H9 (cell line): ENCODE measurements around the gene RUNX1. TPM values are rescaled to one million over a fixed set of nuclear protein-coding genes. Genes with fewer than 3 reads are reported as not detected.

Source experiments
- DNase-seq: peaks from one replicate; pipeline ENCODE4 v3.0.0-alpha.2; 2017
- H2AFZ ChIP-seq: one replicate; pipeline ENCODE4 v1.6.1; 2013; ENCODE audit warnings: mild to moderate bottlenecking, low read length, control low read depth, moderate library complexity
- H2AK5ac ChIP-seq: 2 replicates; pipeline ENCODE4 v1.6.1; 2013; ENCODE audit warnings: low read length, control low read depth, mixed read lengths; ENCODE audit not compliant: insufficient read length
- H2BK120ac ChIP-seq: one replicate; pipeline ENCODE4 v1.6.1; 2013; ENCODE audit warnings: low read depth, mild to moderate bottlenecking, low read length, control low read depth, inconsistent platforms; ENCODE audit not compliant: poor library complexity, severe bottlenecking
- H2BK12ac ChIP-seq: 2 replicates; pipeline ENCODE4 v1.6.1; 2013; ENCODE audit warnings: low read length, control low read depth, mixed read lengths, low read depth; ENCODE audit not compliant: insufficient read length
- H2BK15ac ChIP-seq: 2 replicates; pipeline ENCODE4 v1.6.1; 2013; ENCODE audit warnings: low read depth, low read length, control low read depth
- H2BK20ac ChIP-seq: one replicate; pipeline ENCODE4 v1.6.1; 2013; ENCODE audit warnings: low read depth, mild to moderate bottlenecking, low read length, control low read depth, inconsistent platforms; ENCODE audit not compliant: poor library complexity, severe bottlenecking
- H2BK5ac ChIP-seq: 2 replicates; pipeline ENCODE4 v1.6.1; 2013; ENCODE audit warnings: low read length, control low read depth, mixed read lengths; ENCODE audit not compliant: insufficient read length
- H3K14ac ChIP-seq: 2 replicates; pipeline ENCODE4 v1.6.1; 2013; ENCODE audit warnings: low read length, control low read depth; ENCODE audit not compliant: insufficient read depth
- H3K18ac ChIP-seq: 2 replicates; pipeline ENCODE4 v1.6.1; 2013; ENCODE audit warnings: low read depth, mild to moderate bottlenecking, mixed read lengths, low read length, control low read depth; ENCODE audit not compliant: insufficient read length
- H3K23ac ChIP-seq: 2 replicates; pipeline ENCODE4 v1.6.1; 2013; ENCODE audit warnings: low read length, control low read depth, mixed read lengths, low read depth; ENCODE audit not compliant: insufficient read length
- H3K23me2 ChIP-seq: 2 replicates; pipeline ENCODE4 v1.6.1; 2013; ENCODE audit warnings: low read depth, mild to moderate bottlenecking, mixed read lengths, low read length, control low read depth; ENCODE audit not compliant: insufficient read length, poor library complexity, severe bottlenecking
- H3K27ac ChIP-seq: 2 replicates; pipeline ENCODE4 v1.5.1; 2013; ENCODE audit warnings: low read length, control low read depth, mixed read lengths, low read depth; ENCODE audit not compliant: insufficient read length
- H3K27me3 ChIP-seq: 2 replicates; pipeline ENCODE4 v1.6.1; 2013; ENCODE audit warnings: low read length, control low read depth, inconsistent platforms; ENCODE audit not compliant: insufficient read depth
- H3K4ac ChIP-seq: 2 replicates; pipeline ENCODE4 v1.6.1; 2013; ENCODE audit warnings: low read depth, mild to moderate bottlenecking, control low read depth, inconsistent platforms, low read length, moderate library complexity
- H3K4me1 ChIP-seq: 2 replicates; pipeline ENCODE4 v1.6.1; 2013; ENCODE audit warnings: low read length, control low read depth, inconsistent platforms; ENCODE audit not compliant: insufficient read depth
- H3K4me2 ChIP-seq: 2 replicates; pipeline ENCODE4 v1.6.1; 2013; ENCODE audit warnings: low read length, control low read depth, mixed read lengths; ENCODE audit not compliant: insufficient read length, insufficient read depth
- H3K56ac ChIP-seq: 2 replicates; pipeline ENCODE4 v1.6.1; 2013; ENCODE audit warnings: low read depth, mild to moderate bottlenecking, mixed read lengths, low read length, control low read depth; ENCODE audit not compliant: insufficient read length
- H3K79me1 ChIP-seq: 2 replicates; pipeline ENCODE4 v1.6.1; 2013; ENCODE audit warnings: low read depth, mild to moderate bottlenecking, moderate library complexity, low read length, control low read depth, inconsistent platforms; ENCODE audit not compliant: insufficient read depth, poor library complexity, severe bottlenecking
- H3K79me2 ChIP-seq: 2 replicates; pipeline ENCODE4 v1.6.1; 2013; ENCODE audit warnings: low read length, control low read depth, inconsistent platforms; ENCODE audit not compliant: insufficient read depth
- H3K9ac ChIP-seq: 2 replicates; pipeline ENCODE4 v1.6.1; 2013; ENCODE audit warnings: low read length, control low read depth, mixed read lengths; ENCODE audit not compliant: insufficient read length; ENCODE audit errors: extremely low read depth
- H3K9me3 ChIP-seq: one replicate; pipeline ENCODE4 v1.6.1; 2013; ENCODE audit warnings: low read depth, low read length, inconsistent platforms; ENCODE audit not compliant: control insufficient read depth
- H3T11ph ChIP-seq: one replicate; pipeline ENCODE4 v1.6.1; 2013; ENCODE audit warnings: mild to moderate bottlenecking, low read length, control low read depth, inconsistent platforms
- H4K20me1 ChIP-seq: one replicate; pipeline ENCODE4 v1.6.1; 2013; ENCODE audit not compliant: control insufficient read depth, insufficient read length, insufficient read depth
- H4K5ac ChIP-seq: 2 replicates; pipeline ENCODE4 v1.6.1; 2013; ENCODE audit warnings: low read depth, mild to moderate bottlenecking, mixed read lengths, low read length, control low read depth; ENCODE audit not compliant: insufficient read length
- H4K8ac ChIP-seq: replicated peaks from 2 replicates; pipeline ENCODE4 v1.6.1; 2013; ENCODE audit warnings: low read length, control low read depth, mixed read lengths, low read depth; ENCODE audit not compliant: insufficient read length
- H4K91ac ChIP-seq: 2 replicates; pipeline ENCODE4 v1.6.1; 2013; ENCODE audit warnings: low read depth, mild to moderate bottlenecking, moderate library complexity, mixed read lengths, low read length, control low read depth; ENCODE audit not compliant: insufficient read length
- H3K27ac Mint-ChIP-seq, 3 experiments: 2 replicates in 2 of 3; 3 replicates in 1 of 3; pipeline ENCODE4 v1.8.0; 2020 to 2021; ENCODE audit warnings: mixed read lengths in 3 of 3, mild to moderate bottlenecking in 1 of 3, moderate library complexity in 1 of 3
- H3K27me3 Mint-ChIP-seq: 2 replicates; pipeline ENCODE4 v1.8.0; 2021; ENCODE audit warnings: low read depth, mild to moderate bottlenecking, moderate library complexity, mixed read lengths
- H3K36me3 Mint-ChIP-seq, 3 experiments: 2 replicates in 2 of 3; 3 replicates in 1 of 3; pipeline ENCODE4 v1.8.0; 2020 to 2021; ENCODE audit warnings: low read depth in 3 of 3, mixed read lengths in 3 of 3; ENCODE audit not compliant: insufficient read depth in 1 of 3
- H3K4me1 Mint-ChIP-seq, 2 experiments: 2 replicates each; pipeline ENCODE4 v1.8.0; 2020; ENCODE audit warnings: mixed read lengths in 2 of 2
- H3K4me3 Mint-ChIP-seq, 2 experiments: 2 replicates in 1 of 2; 3 replicates in 1 of 2; pipeline ENCODE4 v1.8.0; 2020 to 2021; ENCODE audit warnings: mild to moderate bottlenecking in 2 of 2, mixed read lengths in 2 of 2, moderate library complexity in 1 of 2
- H3K9me3 Mint-ChIP-seq, 2 experiments: 2 replicates in 1 of 2; 3 replicates in 1 of 2; pipeline ENCODE4 v1.8.0; 2020; ENCODE audit warnings: mild to moderate bottlenecking in 2 of 2, mixed read lengths in 2 of 2, moderate library complexity in 1 of 2
- CTCF ChIP-seq: fragments of 200-600 bp; sonication (generic); conservative IDR thresholded peaks from 3 replicates; pipeline ENCODE4 v1.8.0; 2021; ENCODE audit warnings: antibody characterized with exemption, mild to moderate bottlenecking
- WGBS: extraction: QIAGEN DNeasy Blood & Tissue Kit; methylation state at CpG from one replicate; pipeline ENCODE4 v1.1.7; 2013; ENCODE audit warnings: missing lambda C conversion rate, low lambda C conversion rate, mixed read lengths; ENCODE audit not compliant: insufficient read length; ENCODE audit errors: extremely low coverage; 5-methylcytosine and 5-hydroxymethylcytosine counted together
- total RNA-seq: library from RNA; stranded (reverse); gene quantifications from 2 replicates; pipeline ENCODE4 v1.2.1, GENCODE V29; 2021

Gene RUNX1
- total RNA-seq, 1 experiment from 2014 or later, result 0.72 TPM

- Histone ChIP-seq H3K23ac (no peak overlapping the region), H2BK120ac (no peak overlapping the region), H2AK5ac (no peak overlapping the region), H3K27ac (no peak overlapping the region), H3K4me1 (no peaks in the 10 kb centered on the region), H4K8ac (no peak overlapping the region), H3T11ph (no peak overlapping the region), H3K23me2 (no peaks in the 10 kb centered on the region), H3K18ac (no peak overlapping the region), H3K79me1 (no peaks in the 10 kb centered on the region), H3K14ac (no peak overlapping the region), H4K91ac (no peak overlapping the region), H2BK15ac (no peak overlapping the region), H3K9ac (no peak overlapping the region), H4K20me1 (no peaks in the 10 kb centered on the region), H3K27me3 (no peaks in the 10 kb centered on the region), H4K5ac (no peak overlapping the region), H2AFZ (no peak overlapping the region), H2BK5ac (no peak overlapping the region), H3K4me2 (no peak overlapping the region), H3K79me2 (no peaks in the 10 kb centered on the region), H3K56ac (no peak overlapping the region), H2BK20ac (no peak overlapping the region), H3K9me3 (no peaks in the 10 kb centered on the region), H2BK12ac (no peak overlapping the region), H3K4ac (no peak overlapping the region)
- H3K36me3 Mint-ChIP-seq, result no peaks in the 10 kb centered on the region
- no CpG with 5 or more reads among the region's 7 CpGs for WGBS
- H3K4me3 Mint-ChIP-seq, result no peak overlapping the region
- no peak for DNase-seq
- no peak for TF ChIP-seq CTCF
- no peaks in the 10 kb centered on the region; a peak in 1 of 4 replicates for H3K4me1 Mint-ChIP-seq
- H3K27ac Mint-ChIP-seq, result no peak overlapping the region
- peaks cover 2% of the 10 kb centered on the region for H3K27me3 Mint-ChIP-seq
- no peaks in the 10 kb centered on the region; a peak in 1 of 5 replicates for H3K9me3 Mint-ChIP-seq
Observed at GRCh38 chr21:34775793-34776192, 273.3 kb downstream of the RUNX1 start.
